A549 (cell line): ENCODE results near the gene HAUS5.

Experiments used
- ATOH8 ChIP-seq: fragments of 250-450 bp; sonication (Bioruptor Pico); IDR thresholded peaks from 2 replicates; pipeline ENCODE4 v1.5.0; 2020; ENCODE audit warnings: low read depth, mild to moderate bottlenecking, moderate library complexity
- BHLHE40 ChIP-seq: IDR thresholded peaks from 2 replicates; pipeline ENCODE4 v1.6.1; 2012; ENCODE audit warnings: low read depth, low read length, inconsistent platforms
- CEBPB ChIP-seq, 2 experiments: fragments of >200 bp in 1 of 2; sonication (Bioruptor Twin) in 1 of 2; formaldehyde crosslinking in 1 of 2; IDR thresholded peaks; 2 replicates each; pipeline ENCODE4 v1.6.1; 2012 to 2016
- CTCF ChIP-seq: fragments of >200 bp; sonication (Bioruptor Twin); formaldehyde crosslinking; IDR thresholded peaks from 3 replicates; pipeline ENCODE4 v1.5.1; 2016
- EHMT2 ChIP-seq: fragments of 200-600 bp; sonication (generic); IDR thresholded peaks from 2 replicates; pipeline ENCODE4 v1.6.1; 2016; ENCODE audit warnings: antibody characterized with exemption, low read depth, mild to moderate bottlenecking, moderate library complexity
- KDM5A ChIP-seq: fragments of 200-600 bp; sonication (generic); IDR thresholded peaks from 2 replicates; pipeline ENCODE4 v1.6.1; 2016; ENCODE audit warnings: antibody characterized with exemption, mild to moderate bottlenecking
- NR3C1 ChIP-seq: fragments of >200 bp; sonication (Bioruptor Twin); formaldehyde crosslinking; IDR thresholded peaks from 3 replicates; pipeline ENCODE4 v1.6.1; 2017
- PHF8 ChIP-seq: fragments of 200-600 bp; sonication (generic); IDR thresholded peaks from 2 replicates; pipeline ENCODE4 v1.6.1; 2016; ENCODE audit warnings: low read depth, mild to moderate bottlenecking, antibody characterized with exemption, moderate library complexity, borderline replicate concordance
- POLR2A ChIP-seq: IDR thresholded peaks from 2 replicates; pipeline ENCODE4 v1.6.1; 2012; ENCODE audit warnings: mild to moderate bottlenecking, low read length
- RCOR1 ChIP-seq: fragments of 150-350 bp; IDR thresholded peaks from 2 replicates; pipeline ENCODE4 v1.6.1; 2014; ENCODE audit warnings: antibody characterized with exemption, low read length, low read depth
- RFX5 ChIP-seq: fragments of 450-650 bp; IDR thresholded peaks from 2 replicates; pipeline ENCODE4 v1.7.1; 2014; ENCODE audit warnings: antibody characterized with exemption, mild to moderate bottlenecking, moderate library complexity
- SMC3 ChIP-seq: fragments of >200 bp; sonication (Bioruptor Twin); formaldehyde crosslinking; IDR thresholded peaks from 3 replicates; pipeline ENCODE4 v1.6.1; 2018; ENCODE audit warnings: inconsistent platforms

GRCh38 chr19:35607661-35608060 is 4.9 kb upstream of the HAUS5 start:
- no peak for TF ChIP-seq CTCF
- no peak for TF ChIP-seq POLR2A
- TF ChIP-seq RFX5: no peak
- TF ChIP-seq CEBPB (IDR thresholded peaks at IDR 0.05): no peak
- TF ChIP-seq SMC3: no peak
- TF ChIP-seq PHF8: no peak
- no peak for TF ChIP-seq KDM5A
- TF ChIP-seq NR3C1: no peak
- no peak for TF ChIP-seq ATOH8
- TF ChIP-seq RCOR1: no peak
- no peak for TF ChIP-seq BHLHE40
- no peak for TF ChIP-seq EHMT2
